Body of pancreas (tissue), 4 donors: Measurements from ENCODE around the gene MECP2.

ENCODE experiments used
- POLR2A ChIP-seq, 3 donors: fragments of 450-650 bp; IDR thresholded peaks; one replicate each; pipeline ENCODE4 v1.6.1; 2016; ENCODE audit warnings: antibody characterized with exemption in 3 of 3, mild to moderate bottlenecking in 2 of 3
- TF ChIP-seq, protein P1 (sequence below), 7 experiments: fragments of 450-650 bp in 4 of 7; fragments of 200-600 bp in 3 of 7; sonication (generic) in 3 of 7; IDR thresholded peaks; one replicate each; pipeline ENCODE4 v1.5.1; 2016 to 2019; ENCODE audit warnings: antibody characterized with exemption in 7 of 7

DNA sequence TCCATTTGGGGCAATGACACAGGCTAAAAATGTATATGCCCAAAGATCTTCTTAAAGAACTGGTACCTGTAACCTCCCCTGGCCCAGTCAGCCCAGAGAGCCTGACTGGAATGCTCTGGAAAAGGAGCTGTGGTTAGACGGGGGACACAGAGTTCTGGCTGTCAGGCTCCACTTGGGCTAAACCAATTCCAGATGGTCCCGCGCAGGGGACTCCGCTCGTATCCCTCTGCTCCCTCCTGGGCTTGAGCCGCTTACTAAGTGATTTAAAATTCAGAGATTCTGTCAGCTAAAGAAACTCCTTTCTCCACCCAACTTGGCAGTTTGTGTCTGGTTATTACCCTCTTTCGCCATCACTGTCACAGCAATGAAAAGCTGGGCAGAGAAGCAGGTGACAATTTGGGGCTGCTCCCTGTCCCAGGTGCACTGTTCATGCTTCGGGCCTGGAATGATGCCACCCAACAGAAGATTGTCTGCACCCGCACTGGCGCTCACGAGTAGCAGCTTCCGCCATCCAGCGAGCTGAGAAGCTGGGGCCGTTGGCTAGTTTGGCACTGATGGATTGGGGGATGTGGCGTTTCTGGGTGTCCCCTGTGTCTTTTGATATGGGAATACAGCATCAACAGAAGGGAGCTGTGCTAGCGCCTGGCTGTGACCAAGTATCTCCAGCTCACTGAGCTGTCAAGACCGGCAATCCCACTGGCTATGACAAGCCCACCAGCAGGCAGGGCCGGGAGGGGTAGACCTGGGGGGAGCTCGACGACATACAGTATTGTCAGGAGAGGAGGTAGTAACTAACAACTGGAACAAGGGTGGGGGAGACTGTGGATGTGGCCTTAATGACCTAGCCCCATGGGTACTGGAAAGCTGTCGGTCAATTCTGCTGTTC lies 71.1 kb downstream of the MECP2 start:
- TF ChIP-seq, protein P1, sequence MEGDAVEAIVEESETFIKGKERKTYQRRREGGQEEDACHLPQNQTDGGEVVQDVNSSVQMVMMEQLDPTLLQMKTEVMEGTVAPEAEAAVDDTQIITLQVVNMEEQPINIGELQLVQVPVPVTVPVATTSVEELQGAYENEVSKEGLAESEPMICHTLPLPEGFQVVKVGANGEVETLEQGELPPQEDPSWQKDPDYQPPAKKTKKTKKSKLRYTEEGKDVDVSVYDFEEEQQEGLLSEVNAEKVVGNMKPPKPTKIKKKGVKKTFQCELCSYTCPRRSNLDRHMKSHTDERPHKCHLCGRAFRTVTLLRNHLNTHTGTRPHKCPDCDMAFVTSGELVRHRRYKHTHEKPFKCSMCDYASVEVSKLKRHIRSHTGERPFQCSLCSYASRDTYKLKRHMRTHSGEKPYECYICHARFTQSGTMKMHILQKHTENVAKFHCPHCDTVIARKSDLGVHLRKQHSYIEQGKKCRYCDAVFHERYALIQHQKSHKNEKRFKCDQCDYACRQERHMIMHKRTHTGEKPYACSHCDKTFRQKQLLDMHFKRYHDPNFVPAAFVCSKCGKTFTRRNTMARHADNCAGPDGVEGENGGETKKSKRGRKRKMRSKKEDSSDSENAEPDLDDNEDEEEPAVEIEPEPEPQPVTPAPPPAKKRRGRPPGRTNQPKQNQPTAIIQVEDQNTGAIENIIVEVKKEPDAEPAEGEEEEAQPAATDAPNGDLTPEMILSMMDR (IDR thresholded peaks at IDR 0.05), result no peak
- no peak for TF ChIP-seq POLR2A (IDR thresholded peaks at IDR 0.05)
